GM18951 (cell line): ENCODE results near the gene ANKRD22.

Experiments
- POLR2A ChIP-seq: IDR thresholded peaks from 4 replicates; pipeline ENCODE4 v1.6.1; 2011; ENCODE audit warnings: mild to moderate bottlenecking; ENCODE audit not compliant: insufficient read length, insufficient read depth; ENCODE audit errors: extremely low read depth
- in situ Hi-C: fragments of 300-500 bp; cut with MboI; formaldehyde crosslinking; loops from one replicate; pipeline ENCODE4 v1.12.0; 2022; ENCODE audit warnings: low sequenced_read_pairs, mixed read lengths, inconsistent platforms; ENCODE audit not compliant: unreplicated experiment

The ANKRD22 gene

DNA sequence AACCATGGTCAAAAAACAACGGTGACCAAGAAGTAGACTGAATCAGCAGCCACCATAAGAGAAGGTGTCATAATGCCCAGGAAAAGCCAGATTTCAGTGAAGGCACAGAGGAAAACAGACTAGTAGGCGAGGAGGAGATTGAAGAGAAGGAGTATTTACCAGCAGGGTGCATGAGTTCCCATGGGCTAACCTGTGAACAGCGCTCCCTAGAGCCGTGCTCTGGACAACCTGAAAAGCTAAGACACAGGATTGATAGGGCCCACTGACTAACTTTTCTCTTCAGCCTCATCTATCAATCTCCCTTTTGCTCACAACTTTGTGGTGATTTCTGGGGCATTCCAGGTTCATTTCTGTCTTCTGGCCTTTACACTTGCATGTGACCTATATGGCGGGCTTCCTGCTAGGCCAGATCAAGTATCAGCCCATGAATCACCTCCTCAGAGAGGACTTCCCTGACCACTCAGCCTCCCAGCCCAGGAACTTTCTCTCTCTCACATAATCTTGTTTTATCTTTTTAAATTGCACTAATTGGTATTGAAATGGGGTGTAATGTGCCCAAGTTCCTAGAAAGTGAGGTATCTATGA, 12.8 kb downstream of the ANKRD22 start:
- TF ChIP-seq POLR2A = no peak

DNA sequence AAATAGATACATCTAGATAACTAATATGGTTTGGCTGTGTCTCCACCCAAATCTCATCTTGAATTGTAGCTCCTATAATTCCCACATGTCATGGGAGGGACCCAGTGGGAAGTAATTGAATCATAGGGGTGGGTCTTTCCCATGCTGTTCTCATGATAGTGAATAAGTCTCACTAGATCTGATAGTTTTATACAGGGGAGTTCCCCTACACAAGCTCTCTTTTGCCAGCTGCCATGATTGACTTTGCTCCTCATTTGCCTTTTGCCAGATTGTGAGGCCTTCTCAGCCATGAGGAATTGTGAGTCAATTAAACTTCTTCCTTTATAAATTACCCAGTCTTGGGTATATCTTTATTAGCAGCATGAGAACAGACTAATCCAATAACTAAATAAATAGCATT, 14.0 kb downstream of the ANKRD22 start:
- in situ Hi-C loops = loop anchor here (10.0 kb wide), 3 partner anchors 87 to 377 kb away; no protein-coding TSS in a partner anchor

More for the DNA sequence above, 12.8 kb downstream of the ANKRD22 start:
- in situ Hi-C loops = loop anchor here (10.0 kb wide), 3 partner anchors 86 to 376 kb away; no protein-coding TSS in a partner anchor

DNA sequence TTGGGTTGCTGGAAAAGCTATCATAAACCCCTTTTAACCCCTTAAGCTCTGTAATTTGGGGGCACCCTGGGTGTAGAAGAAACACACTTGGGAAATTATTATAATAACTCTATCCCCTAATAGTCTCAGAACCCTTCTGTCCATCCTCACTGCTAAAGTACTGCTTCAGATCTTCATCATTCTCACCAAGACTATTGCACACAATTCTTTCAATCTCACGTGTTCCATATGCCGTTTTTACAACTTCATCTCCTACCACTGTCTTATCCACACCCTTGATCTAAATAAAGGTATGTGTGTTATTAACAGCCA, 15.8 kb downstream of the ANKRD22 start:
- no peak for TF ChIP-seq POLR2A
- in situ Hi-C loops = loop anchor here (10.0 kb wide), 3 partner anchors 89 to 379 kb away; no protein-coding TSS in a partner anchor

DNA sequence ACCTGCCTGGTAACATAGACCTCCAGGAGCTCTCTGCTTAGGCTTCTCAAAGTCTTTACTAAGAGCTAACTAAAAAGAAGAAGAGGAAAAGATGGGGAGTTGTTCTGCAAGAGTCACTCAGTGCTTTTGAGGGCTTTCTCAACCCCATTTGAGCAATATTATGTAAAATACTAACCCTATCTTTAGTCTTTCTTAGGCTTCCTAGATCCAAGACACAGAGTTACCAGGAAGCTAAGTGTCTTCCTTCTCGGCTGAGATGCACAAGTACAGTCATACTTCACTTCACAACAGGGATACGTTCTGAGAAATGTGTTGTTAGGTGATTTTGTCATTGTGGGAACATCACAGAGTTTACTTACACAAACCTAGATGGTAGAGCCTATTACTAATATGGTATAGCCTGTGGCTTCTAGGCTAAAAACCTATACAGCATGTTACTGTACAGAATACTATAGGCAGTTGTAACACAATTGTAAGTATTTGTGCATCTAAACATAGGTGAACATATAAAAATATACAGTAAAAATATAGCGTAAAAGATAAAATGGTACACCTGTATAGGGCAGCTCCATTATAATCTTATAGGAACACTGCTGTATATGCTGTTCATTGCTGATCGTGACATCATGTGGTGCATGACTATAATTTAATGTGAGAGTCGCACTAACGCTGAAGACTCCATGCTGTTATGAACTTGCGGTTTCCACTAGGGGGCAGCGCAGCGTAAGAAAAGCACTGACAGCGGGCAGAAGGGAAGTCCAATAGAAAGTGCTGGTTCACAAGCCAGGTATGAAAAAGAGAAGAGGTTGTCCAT, 16.3 kb downstream of the ANKRD22 start:
- no peak for TF ChIP-seq POLR2A
- in situ Hi-C loops = loop anchor here (10.0 kb wide), 3 partner anchors 89 to 379 kb away; no protein-coding TSS in a partner anchor

DNA sequence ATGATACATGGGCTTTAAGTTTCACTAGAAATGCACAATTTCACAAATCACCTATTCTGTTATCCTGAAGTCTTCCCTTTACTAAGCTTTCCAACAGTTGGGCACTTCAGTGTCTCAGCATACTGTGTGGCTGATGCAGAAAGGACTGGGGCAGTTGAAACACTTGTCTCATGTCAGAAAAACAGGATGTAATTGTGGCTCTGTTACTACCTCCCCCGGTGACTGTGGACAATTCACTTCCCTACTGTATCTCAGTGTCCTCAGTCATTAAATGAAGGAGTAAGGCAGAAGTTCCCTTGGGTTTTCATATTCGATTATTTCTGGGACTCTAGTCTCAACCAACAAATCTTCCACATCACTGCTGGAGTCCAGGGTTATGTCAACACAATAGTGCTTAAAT, 17.9 kb downstream of the ANKRD22 start:
- TF ChIP-seq POLR2A = no peak
- in situ Hi-C loops = loop anchor here (10.0 kb wide), 3 partner anchors 91 to 381 kb away; no protein-coding TSS in a partner anchor

DNA sequence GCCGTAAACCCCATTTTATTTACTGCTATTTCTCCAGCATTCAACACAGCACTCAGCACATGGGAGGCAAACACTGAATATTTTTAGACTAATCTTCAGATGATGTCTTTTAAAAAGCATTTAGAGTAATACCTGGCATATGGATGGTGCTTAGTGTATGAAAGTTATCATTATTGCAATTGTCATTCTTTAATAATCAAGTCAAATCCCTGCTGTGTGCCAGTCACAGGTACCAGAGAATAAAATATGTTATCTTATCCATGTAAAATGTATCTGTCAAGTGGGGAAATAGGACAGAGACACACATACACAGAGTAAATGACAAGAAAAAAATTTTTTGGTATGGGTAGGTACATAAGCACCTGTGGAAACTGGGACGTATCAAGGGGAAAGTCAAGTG, 18.5 kb downstream of the ANKRD22 start:
- no peak for TF ChIP-seq POLR2A
- in situ Hi-C loops = loop anchor here (10.0 kb wide), 3 partner anchors 92 to 382 kb away; no protein-coding TSS in a partner anchor

DNA sequence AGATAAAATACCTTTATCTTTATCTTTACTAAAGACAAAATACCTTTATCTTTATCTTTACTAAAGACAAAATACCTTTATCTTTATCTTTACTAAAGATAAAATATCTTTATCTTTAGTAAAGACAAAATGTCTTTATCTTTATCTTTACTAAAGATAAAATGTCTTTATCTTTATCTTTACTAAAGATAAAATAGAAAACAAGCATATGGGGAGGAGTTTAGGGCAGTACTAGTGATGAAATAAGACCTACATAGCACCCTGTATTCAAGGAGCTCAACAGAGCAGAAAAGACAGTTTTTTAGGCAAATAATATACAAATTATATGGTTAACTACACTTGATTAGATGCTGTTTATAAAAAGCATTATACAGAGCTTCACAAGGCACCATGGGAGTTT, 19.3 kb downstream of the ANKRD22 start:
- in situ Hi-C loops = loop anchor here (10.0 kb wide), 3 partner anchors 92 to 382 kb away; no protein-coding TSS in a partner anchor

DNA sequence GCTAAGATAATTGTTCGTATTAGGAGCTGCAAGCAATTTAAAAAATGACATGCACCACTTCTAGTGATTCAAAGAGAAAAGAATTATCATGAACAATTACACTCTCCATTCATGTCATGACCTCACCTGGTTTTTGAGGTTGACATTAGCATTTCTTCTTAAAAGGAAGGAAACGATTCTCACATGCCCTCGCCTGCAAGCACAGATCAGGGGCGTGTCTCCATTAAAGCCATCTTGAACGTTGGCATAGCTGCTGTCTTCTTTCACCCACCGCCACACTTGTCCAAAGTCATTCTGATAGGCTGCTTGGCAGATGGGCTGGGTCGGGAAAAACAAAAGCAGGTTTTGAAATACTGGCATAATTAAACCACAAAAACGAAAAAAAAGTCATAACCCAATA, 19.9 kb downstream of the ANKRD22 start:
- TF ChIP-seq POLR2A = no peak
- in situ Hi-C loops = loop anchor here (10.0 kb wide), 3 partner anchors 93 to 383 kb away; no protein-coding TSS in a partner anchor

More for the DNA sequence above, 19.3 kb downstream of the ANKRD22 start:
- no peak for TF ChIP-seq POLR2A

DNA sequence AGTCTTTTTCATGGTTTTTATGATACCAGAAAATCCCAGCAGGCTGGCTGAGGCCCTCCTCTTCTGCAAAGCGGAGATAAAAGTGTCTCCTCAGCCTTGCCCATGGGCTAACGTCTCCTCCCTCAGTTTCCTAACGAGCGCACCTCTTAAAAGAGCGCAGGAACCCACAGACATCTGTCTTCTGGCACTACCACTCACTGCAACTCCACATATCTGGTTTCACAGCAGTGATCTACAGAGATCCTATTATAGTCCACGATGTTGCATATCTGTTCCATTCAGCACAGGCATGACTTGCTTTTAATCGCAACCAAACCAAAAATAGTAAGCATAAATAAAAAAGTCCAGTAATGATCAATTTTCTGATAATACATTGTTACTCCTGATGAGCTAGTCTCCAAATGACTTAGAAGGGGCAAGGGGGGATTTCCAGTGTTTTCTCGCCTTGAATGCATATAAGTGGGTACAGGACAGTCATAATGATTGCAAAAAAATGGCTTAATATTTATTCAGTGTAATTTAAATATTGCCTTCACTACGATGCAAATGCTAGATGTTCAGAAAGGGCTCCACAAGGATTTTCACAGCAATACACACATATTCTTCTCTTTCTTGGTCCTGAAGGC, 20.9 kb downstream of the ANKRD22 start:
- in situ Hi-C loops = loop anchor here (10.0 kb wide), 3 partner anchors 94 to 384 kb away; no protein-coding TSS in a partner anchor
- no peak for TF ChIP-seq POLR2A

DNA sequence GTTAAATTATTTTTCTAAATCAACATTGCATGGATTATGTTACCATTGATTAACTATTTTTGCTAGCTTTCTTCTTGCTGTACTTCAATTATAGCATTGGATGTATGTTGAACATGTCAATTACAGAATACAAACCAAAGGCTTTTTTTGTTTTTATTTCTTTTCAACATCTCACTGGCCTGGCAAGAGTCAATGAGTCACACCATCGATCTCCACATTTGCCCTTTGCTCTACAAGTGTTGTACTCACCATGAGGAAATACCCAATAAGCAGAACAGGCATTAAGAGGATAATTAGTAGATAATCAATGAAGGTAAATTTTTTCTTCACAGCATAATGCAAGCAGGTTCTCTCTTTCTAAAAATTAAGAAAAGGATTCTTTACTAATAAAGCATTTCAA, 23.3 kb downstream of the ANKRD22 start:
- in situ Hi-C loops = no loop called here
- no peak for TF ChIP-seq POLR2A

DNA sequence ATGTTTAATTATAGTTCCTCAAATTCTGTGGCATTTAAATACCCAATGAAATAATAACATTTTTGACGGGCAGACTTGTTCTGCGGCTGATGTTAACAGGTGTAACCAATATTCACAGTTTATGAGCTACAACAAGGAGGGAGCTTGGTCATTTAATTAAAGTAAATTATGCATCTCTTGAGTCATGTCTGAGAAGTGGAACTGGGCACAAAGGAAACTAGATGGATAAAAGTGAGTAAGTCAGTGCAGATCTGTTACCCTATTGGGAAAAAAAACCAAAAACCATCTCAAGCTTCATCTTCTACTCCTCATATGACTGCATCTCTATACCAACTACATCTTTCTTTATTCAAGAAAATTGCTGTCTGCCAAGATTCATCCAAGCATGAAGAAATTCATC, 24.0 kb downstream of the ANKRD22 start:
- in situ Hi-C loops = no loop called here
- TF ChIP-seq POLR2A = no peak

DNA sequence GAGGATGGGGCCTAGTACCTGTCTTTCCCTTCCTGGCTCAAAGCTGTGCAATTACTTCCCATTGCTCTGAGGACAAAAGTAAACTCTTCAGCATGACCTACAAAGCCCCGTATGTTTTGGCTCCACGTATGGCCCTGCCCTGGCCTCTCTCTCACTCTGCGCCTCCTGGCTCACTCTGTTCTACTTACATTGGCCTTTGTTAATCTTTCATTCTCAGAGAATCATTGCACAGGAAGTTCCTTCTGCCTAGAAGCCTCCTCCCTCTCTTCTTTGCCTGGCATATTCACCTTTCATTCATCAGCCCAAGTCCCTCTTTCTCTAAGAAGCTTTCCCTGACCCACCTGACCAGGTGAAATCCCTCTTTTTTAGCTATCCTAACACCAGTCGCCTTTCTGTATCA, 25.3 kb downstream of the ANKRD22 start:
- TF ChIP-seq POLR2A = no peak
- in situ Hi-C loops = no loop called here

DNA sequence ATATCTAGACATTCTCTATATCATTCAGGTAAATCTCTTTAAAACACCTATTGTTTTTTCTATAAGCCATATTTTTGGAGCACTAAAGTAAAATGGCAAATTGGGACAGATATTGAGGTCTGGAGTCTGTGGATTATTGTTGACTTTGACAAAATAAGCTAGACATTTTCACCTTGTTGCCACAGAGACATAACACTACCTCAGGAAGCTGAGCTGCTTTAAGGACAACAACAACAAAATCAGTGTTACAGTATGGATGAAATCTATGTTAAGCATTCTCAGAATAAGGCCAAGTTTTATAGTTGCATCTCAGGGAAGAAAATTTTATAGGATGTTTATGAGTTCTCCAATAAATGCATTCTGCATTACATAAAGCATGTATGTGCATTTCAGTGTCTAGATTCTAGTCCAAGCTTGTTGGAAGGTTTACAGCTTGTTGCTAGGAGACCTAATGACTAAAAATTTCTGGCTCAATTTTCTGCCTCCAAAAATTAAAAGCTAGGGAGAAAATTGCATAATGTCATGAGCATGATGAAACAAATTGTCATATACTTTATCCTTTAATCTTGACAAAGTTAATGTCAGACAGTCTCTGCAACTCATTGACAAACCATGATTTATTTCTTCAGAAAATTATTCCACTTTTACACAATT, 30.8 kb downstream of the ANKRD22 start:
- TF ChIP-seq POLR2A = no peak
- in situ Hi-C loops = no loop called here
